Measurements from ENCODE around the gene ULK4.

DNA sequence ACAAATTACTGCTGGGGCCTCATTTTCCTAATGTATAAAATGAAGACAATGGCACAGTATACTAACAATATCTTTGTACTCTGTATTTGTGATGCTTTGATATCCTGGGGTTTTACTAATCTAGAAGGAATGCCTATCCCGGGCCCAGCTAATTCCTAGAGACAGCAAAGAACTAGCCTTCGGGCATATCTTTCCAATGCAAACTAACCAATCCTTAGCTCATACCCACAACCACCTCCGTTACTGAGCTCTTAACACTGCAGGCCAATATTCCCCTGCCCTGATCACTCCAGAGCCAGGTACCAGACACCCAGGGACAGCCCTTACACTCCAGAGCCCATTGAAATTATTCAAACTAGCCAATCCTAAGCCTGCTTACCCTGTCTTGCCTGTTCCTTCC is 309.0 kb downstream of the ULK4 start:
- TF ChIP-seq, protein P1, sequence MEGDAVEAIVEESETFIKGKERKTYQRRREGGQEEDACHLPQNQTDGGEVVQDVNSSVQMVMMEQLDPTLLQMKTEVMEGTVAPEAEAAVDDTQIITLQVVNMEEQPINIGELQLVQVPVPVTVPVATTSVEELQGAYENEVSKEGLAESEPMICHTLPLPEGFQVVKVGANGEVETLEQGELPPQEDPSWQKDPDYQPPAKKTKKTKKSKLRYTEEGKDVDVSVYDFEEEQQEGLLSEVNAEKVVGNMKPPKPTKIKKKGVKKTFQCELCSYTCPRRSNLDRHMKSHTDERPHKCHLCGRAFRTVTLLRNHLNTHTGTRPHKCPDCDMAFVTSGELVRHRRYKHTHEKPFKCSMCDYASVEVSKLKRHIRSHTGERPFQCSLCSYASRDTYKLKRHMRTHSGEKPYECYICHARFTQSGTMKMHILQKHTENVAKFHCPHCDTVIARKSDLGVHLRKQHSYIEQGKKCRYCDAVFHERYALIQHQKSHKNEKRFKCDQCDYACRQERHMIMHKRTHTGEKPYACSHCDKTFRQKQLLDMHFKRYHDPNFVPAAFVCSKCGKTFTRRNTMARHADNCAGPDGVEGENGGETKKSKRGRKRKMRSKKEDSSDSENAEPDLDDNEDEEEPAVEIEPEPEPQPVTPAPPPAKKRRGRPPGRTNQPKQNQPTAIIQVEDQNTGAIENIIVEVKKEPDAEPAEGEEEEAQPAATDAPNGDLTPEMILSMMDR (IDR thresholded peaks at IDR 0.05; ENCODE audit: low read depth, low read length) = no peak
- TF ChIP-seq MYC (IDR thresholded peaks at IDR 0.05; ENCODE audit: low read depth, low read length) (no peak), POLR2A (IDR thresholded peaks at IDR 0.05; ENCODE audit: extremely low read depth, insufficient read length) (no peak)

All from NB4 (cell line).